Fibroblast of peridontal ligament (primary cell): ENCODE results near the gene VEGFA.
A peak's percentile ranks its signal among the peaks of the same experiment; 100 is the strongest.
"Not testable (repeated sequence)": the region's sequence is repeated elsewhere in the genome, so short reads cannot be mapped to it uniquely, and the experiment has no call there.

Source experiments
- DNase-seq: peaks from one replicate; pipeline ENCODE4 v3.0.0-alpha.2; 2010; ENCODE audit errors: extremely low read depth

VEGFA gene

DNA sequence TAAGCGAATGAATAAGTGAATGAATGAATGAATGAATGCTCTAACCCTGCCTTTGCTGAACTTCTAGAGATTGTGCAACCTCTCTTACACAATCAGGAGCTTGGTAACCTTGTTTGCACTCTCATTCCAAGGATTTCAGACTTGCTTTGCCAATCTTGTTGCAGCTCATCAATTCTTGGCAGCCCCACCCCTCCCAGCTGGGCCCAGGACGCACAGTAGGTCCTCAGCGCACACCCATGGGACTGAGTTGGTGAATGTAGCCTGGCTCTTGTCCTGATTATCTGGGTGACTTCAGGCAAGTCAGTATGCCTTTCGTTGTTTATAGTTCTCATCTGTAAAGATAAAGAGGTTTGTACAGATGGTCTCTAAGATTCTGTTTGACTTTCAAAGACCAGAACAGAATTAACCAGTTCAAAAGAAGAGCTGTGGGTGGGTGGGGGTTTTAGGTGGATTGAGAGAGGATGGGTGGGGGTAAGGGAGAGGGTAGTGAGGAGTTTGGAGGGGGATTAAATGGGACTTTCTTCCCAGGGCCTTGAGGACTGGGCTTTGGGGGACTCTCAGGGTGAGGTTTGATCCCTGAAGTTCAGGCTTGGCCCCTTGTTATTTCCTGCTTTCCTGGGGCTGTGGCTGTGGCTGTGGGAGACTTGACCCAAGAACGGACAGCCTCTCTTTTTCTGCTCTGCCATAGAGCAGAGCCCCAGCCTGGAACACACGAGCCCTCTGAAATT, 33.2 kb downstream of the VEGFA start:
- peak; percentile 64 for DNase-seq

DNA sequence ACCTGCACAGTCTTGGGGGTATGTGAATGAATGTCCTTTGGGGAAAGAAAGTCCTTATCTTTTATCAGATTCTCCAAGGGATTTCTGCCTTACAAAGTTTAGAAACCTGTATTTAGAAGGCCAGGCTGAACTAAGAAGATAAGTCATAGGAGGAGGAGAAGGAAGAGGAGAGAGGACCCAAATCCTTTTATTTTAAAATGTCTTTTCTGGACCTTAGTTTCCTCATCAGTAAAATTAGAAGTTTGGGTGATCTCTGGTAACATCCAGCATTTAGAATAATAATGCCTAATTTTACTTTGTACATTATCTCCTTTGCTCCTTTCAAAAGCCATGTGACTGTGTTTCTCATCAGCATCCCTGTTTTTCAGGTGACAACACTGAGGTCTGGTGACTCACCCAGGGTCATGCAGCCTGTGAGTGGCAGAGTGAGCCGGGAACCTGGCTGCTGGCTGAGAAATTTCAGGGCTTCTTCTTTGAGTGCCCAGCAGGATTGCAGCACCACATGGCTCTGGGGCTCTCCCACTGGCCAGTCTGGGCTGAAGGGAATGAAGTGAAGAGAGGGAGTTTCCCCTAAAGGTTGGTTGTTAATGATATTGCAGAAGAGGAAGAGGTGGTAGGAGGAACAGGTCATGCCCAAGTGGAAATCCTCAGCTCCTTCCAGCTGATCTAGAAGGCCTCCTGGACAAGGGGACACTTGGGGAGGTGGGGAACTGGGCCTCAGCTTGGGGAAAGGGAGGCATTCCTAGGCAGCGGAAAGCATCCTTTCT, 34.0 kb downstream of the VEGFA start:
- no peak for DNase-seq

DNA sequence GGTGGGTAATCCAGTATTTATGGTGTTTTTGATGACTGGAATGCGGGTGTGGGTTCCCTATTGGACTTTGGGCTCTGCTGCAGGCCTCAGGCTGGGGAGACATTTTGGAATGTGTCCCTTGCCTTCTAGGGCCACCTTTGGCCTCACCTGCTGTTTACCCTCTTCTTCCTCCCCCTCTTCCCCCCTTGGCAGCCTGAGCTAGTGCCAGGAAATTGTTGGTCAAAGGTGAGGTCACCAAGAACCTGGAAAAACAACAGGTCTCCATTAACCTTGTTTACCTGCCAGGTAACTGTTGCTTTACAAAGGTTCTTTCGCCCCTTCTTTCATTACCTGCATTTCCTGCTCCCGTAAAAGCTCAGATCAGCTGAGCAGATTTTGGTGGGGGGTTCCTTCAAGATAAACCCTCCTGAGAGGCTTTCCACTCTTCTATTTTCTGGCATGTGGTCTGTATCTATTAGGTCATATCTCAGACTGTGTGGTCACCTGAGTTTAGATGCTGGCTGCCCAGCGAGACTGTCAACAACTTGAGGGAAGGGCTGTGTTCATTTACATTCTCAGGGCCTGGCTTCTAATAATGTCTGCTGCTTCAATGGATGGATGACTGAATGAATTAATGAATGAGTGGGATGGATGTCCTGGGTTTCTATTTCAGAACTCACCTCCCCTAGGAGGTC, 34.7 kb downstream of the VEGFA start:
- no peak for DNase-seq

DNA sequence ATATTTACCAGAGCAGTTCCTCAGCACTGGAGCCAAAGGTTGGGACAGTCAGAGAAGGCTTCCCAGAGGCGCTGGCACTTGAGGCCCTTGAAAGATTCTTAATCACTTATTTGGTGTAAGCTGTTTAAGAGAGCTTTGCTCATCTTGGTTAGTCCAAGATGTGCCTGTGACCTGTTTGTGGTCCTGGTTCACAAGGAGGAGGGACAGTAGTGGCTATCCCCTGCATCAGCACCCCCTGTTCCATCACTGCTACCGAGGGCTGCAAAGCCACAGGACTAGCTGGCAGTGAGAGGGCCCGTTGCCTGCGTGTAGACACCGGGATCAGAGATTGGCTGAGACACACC, 35.7 kb downstream of the VEGFA start:
- DNase-seq, result no peak

DNA sequence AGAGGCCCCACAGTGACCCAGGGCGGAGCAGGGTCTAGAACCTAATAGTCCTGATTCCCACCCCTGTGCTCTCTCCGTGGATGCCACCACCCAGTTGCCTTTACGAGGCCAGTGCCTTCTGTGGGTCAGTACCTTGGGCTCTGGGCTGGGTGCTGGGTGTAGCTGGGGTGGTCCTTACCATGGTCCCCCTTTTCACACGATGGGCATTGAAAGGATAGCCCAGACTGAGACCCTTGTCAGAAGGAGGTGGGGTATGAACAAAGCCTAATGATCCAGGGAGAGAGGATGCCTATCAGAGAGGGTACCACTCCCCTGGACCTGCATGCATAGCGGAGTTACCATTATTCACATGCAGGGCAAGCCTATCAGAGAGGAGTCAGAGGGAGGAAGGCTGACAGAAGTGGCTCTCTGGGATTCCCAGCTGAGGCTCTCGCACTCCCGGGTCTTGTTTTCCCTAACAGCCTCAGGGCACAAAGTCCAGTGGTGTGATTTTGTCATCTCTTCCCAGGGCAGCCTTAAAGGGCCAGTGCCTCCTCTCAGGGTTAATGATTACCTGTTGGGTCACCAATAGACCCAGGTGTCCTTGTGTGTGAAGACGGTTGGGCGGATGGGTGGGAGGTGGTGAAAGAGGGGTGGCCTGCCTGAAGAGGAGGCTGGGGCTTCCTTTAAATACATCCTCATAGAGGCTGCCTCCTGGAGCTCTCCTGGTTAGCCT, 36.2 kb downstream of the VEGFA start:
- no peak for DNase-seq

DNA sequence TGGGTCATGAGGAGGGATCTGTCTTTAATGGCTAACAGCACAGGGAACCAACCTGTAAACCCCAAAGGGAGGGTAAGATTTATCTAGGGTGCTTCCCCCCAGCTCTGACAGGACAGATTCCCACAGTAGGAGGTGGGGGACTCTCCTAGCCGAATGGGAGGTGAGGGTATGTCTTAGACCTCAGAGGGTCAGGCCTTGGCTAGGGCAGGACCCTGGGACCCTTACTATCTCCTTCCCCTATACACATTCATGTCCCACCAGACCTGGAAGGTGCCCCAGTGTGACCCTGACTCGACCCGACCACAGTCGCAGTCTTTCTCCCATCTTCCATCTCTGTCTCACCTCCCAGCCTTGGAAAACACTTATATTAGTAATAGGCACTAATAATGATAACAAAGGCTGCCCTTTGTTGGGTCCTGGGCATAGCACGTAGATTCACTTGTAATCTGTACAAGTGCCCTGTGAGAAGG, 36.8 kb downstream of the VEGFA start:
- DNase-seq, result no peak

DNA sequence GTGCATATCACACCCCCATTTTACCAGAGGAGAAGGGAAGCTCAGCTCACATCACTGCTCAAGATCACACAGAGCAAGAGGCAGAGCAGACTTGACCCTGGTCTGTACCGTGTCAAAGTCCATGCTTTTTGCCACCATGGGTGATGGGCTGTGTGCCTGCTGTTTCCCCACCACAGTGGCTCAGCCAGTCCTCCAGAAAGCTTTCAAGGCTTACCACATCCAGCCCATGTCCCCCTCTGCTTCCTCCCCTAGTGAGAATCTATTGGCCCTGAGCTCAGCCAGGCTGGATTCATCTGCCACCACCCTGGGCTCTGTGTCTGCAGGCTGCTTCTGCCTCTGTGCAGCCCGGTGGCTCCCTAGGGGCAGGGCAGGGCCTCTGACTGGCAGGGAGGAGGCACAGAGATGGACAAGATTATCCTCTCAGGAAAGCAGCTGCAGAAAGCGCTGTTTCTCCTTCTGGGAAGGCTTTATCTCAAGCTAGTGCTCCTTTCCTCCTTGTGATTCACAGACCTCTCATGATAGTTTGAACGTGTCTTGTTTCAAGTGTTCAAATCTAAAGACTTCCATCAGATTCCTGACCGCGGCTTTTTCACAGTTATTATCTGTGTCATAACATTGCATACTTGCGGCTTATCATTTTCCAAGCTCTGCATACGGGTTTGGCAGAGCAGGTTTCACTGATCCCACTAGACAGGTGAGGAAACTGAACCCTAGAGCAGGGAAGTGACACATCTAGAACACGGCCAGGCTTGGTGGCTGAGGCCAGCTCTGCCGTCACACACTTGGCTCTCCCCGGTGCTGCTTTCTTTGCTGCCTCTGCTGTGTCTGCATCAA, 37.4 kb downstream of the VEGFA start:
- DNase-seq, result no peak

DNA sequence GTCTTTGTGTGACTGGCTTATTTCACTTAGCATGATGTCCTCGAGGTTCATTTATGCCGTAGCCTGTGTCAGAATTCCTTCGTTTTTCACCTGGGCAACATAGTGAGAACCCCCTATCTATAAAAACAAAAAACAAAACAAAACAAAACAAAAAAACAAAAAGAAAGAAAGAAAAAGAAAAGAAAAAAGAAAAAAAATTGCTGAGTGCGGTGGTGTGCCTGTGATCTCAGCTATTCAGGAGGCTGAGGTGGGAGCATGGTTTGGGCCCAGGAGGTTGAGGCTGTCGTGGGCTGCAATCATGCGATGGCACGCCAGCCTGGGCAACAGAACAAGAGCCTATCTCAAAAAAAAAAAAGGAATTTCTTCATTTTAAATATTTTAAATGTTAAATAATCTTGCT, 38.4 kb downstream of the VEGFA start:
- DNase-seq, result no peak

DNA sequence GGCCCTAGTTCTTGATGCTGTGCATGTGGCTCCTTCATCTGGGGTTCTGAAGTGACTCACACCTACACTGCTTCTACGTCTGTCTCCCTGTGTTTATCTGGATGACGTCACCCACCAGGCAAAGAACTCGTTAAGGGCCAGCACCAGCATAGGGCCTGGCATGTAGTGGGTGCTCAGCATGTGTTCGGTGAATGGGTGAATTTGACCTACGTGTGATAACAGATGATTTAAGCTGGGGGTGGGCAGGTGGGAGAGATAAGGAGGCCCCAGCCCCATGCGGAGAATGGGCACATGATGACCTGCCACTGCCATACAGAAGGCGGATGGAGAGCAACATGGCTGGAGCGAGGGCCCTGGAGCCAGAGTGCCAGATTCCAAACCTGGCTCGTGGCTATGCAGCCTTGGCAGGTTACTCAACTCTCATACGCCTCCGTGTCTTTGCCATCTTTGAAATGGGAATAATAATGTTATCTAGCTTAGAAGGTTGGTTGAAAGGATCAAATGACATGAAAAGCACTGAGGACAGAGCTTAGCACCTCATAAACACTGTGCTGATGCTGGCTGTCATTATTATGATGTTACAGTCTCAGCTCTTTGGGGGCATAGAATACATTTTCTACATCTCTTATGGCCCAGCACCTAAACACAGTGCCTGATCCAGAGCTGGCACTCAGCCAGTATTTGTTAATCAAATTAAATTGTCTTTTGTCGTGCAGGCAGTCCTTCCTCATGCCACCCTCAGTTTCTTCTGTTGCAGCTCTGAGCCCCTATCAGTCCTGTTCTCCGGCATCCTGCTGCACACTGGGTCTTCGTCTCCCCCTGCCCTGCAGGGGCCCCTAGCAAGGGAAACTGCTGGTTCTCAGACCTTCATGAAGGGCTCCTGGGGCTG, 39.6 kb downstream of the VEGFA start:
- DNase-seq, result peak; percentile 40

DNA sequence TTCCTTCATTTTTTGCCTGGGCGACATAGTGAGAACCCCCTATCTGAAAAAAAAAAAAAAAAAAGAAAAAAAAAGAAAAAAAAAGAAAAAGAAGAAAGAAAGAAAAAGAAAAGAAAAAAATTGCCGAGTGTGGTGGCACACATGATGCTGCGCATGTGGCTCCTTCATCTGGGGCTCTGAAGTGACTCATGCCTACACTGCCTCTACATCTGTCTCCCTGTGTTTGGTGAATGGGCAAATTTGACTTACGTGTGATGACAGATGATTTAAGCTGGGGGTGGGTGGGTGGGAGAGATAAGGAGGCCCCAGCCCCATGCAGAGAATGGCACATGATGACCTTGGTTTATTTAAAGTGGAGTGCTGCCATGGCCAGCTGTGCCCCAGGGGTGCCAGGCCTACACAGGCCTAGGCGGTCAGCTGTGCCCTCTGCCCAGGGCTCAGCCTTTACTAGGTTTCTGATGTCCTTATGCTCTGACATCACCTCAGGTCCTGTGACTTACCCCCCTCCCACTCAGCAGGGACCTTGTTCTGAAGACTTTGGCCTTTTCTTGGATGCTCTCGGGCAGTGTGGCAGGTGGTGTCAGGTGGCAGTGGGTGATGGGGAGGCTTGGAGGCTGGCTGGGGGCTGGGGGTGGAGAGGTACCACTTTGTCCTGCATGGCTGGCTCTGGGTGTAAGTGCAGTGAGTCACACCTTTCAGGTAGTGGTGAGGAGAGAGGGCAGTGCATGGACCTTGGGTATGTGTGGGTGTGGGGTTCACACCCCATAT, 41.1 kb downstream of the VEGFA start:
- DNase-seq, result no peak

DNA sequence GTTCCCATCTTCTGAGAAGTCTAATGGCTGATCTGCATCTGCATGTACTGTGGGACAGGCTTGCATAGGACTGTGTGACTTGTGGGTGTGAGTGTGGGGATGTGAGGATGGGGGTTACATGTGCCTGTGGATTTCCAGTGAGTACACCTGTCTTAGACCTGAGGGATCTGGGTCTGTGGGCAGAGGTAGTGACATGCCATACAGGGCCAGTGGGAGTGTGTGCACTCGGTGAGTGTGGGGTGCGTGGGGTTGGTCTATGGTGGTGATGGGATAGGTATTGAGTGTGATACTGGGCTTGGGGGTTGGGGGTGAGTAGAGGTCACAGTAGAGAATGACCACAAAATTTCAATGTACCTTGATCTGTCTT, 41.7 kb downstream of the VEGFA start:
- no peak for DNase-seq

DNA sequence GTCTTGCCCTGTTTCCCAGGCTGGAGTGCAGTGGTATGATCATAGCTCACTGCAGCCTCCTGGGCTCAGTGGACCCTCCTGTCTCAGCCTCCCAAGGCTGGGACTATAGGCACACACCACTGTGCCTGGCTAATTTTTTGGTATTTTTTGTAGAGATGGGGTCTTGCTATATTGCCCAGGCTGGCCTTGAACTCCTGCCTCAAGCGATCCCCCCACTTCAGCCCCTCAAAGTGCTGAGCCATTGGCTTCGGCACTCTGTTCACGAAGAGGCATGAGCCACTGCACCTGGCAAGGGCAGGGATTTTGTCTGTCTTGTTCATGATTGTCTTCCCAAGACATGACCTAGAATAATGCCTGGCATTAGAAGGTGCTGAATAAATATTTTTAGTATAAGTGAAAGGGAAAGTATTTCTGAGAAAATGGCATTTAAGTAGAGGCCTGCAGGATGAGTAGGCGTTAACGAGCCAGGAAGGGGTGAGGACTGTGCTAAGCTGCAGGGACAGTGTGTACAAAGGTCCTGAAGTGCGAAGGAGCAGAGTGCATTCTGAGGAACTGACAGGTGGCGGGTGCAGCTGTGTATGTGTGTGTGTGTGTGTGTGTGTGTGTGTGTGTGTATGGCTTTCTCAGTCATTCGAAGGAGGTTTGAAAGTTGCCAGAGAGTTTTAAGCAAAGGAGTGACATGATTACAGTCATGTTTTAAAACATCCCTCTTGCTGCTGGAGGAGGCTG, 43.0 kb downstream of the VEGFA start:
- DNase-seq, result no peak

DNA sequence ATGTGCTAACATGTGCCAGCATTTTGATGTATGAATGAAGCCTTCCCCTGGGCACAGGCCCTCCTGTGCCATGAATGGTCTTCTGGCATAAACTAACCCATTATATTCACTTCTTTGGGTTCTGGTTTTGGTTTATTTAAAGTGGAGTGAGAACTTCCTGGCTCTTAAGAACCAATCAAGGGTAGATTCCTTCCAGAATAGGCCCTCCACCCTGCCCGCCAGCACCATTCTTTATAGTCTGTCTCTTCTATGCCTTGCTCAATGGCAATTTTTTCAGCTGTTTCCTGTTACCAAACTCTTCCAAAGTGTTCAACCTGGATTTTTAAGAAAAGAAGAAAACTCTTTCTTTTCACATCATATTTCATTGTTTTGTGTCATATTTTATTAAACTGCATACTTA, 44.1 kb downstream of the VEGFA start:
- DNase-seq, result no peak

DNA sequence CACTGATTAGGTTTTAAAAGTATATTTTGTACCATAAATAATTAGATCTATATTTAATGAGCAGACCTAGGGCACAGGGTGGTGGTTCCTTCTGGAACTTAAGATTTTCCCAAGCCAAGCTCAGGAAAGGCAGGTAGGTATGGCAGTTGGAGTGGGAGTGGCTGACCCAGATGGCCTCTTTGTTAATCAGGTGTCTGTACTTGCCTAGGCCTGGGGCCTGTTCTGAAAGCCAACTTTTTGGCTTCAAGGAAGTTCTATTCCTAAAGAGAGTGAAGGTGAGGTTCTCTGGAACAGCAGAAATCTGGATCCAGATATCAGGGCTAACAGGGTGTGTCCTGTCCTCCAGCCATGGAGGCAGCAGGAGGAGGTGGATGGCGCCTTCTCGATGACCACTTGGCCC, 44.9 kb downstream of the VEGFA start:
- DNase-seq, result no peak

DNA sequence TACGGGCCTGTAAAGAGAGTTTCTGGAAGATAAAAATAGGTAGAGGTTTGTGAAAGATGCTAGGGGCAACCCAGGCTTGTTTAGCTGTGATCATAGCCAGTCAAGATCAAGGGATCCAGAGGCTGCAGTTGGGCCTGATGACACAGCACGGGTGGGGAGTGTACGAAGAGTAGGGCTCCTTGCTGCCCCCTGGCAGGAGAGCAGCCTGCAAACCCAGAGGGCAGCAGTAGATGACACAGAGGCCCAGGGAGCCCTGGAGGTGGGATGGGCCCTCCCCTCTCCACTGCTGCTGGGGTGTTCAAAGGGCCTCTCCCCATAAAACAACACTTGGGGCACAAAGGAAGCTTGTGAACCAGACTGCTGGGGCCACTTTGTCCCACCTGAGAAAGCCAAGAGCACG, 47.2 kb downstream of the VEGFA start:
- peak; percentile 37 for DNase-seq

DNA sequence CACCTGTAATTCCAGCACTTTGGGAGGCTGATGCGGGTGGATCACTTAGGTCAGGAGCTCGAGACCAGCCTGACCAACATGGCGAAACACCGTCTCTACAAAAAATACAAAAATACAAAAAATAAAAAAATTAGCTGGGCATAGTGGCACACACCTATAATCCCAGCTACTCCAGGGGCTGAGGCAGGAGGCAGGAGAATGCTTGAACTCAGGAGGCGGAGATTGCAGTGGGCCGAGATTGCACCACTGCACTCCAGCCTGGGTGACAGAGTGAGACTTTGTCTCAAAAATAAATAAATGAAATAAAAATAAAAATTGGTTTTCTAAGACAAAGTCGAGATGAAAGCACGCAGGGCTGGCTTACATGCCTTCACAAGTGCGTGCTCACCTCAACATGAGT, 49.0 kb downstream of the VEGFA start:
- not testable (repeated sequence) for DNase-seq

DNA sequence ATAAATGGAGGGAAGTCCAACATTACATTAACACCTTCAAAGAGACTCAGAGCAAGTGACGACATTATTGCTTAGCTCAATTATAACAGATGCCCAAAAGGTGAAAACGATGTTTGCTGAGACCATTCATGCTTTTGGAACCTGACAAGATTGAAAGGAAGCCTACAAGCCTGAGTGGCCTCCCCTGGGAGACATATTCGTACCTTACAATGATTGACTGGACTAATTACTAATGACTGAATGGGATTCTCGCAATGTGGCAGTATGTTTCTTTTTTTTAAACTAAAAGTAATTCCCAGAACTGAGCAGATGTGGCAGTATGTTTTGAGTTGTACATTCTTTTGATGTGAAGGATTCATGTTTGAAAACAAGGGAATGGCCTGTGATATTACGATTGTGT, 49.9 kb downstream of the VEGFA start:
- no peak for DNase-seq

DNA sequence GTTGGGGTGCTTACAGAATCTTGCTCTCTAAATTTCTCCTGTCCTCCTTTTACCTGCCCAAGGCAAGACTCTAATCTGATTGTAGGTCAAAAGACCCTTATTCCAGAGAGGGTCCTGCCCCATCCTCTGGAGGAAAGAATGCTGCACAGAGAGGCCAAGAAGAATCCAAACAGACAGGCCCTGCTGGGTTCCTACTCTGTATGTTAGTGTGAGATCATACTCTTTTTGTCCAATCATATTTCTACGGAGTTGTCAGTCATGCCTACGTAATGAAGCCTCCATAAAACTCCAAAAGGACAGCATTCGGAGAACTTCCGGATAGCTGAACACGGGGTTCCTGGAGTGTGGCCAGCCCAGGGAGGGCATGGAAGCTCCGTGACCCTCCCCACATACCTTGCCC, 50.5 kb downstream of the VEGFA start:
- DNase-seq, result no peak
